Liver (tissue), 9 donors: ENCODE measurements around the gene G6PC1. TPM values are rescaled to one million over a fixed set of nuclear protein-coding genes. Genes with fewer than 3 reads are reported as not detected.

Experiments used
- DNase-seq: peaks from one replicate; pipeline ENCODE4 v3.0.0-alpha.2; 2017; ENCODE audit warnings: low spot score
- H3K27ac ChIP-seq, 2 donors: one replicate each; pipeline ENCODE4 v1.7.0; 2013; ENCODE audit warnings: inconsistent platforms in 2 of 2, low read length in 2 of 2, control low read depth in 1 of 2, low read depth in 1 of 2, mild to moderate bottlenecking in 1 of 2
- H3K27me3 ChIP-seq, 4 donors: one replicate each; pipeline versions ENCODE4 v1.6.1 to v1.7.0; 2013; ENCODE audit warnings: low read length in 3 of 4, inconsistent platforms in 1 of 4, mild to moderate bottlenecking in 1 of 4, moderate library complexity in 1 of 4; ENCODE audit not compliant: control insufficient read depth in 4 of 4, insufficient read depth in 4 of 4
- H3K36me3 ChIP-seq, 4 donors: one replicate each; pipeline versions ENCODE4 v1.6.1 to v1.7.0; 2013; ENCODE audit warnings: low read length in 3 of 4, mild to moderate bottlenecking in 3 of 4, low read depth in 1 of 4, moderate library complexity in 1 of 4; ENCODE audit not compliant: control insufficient read depth in 4 of 4, insufficient read depth in 3 of 4
- H3K4me1 ChIP-seq, 4 donors: one replicate each; pipeline versions ENCODE4 v1.6.1 to v1.7.0; 2013; ENCODE audit warnings: low read length in 3 of 4, mild to moderate bottlenecking in 3 of 4, moderate library complexity in 1 of 4; ENCODE audit not compliant: control insufficient read depth in 4 of 4, insufficient read depth in 4 of 4
- H3K4me3 ChIP-seq, 3 donors: one replicate each; pipeline versions ENCODE4 v1.6.1 to v1.7.0; 2013; ENCODE audit warnings: low read length in 3 of 3, control low read depth in 1 of 3, low read depth in 1 of 3, mild to moderate bottlenecking in 1 of 3
- H3K9ac ChIP-seq, 2 donors: one replicate each; pipeline ENCODE4 v1.7.0; 2013; ENCODE audit warnings: low read length in 2 of 2, mild to moderate bottlenecking in 2 of 2, moderate library complexity in 2 of 2, control low read depth in 1 of 2, low read depth in 1 of 2
- H3K9me3 ChIP-seq, 4 donors: one replicate each; pipeline versions ENCODE4 v1.6.1 to v1.7.0; 2013; ENCODE audit warnings: low read length in 3 of 4; ENCODE audit not compliant: control insufficient read depth in 4 of 4
- CTCF ChIP-seq: fragments of 150-350 bp; IDR thresholded peaks from 2 replicates; pipeline ENCODE4 v1.5.1; 2017; ENCODE audit warnings: improper control_type of control experiment, low read depth, low read length; ENCODE audit not compliant: missing input control
- EGR1 ChIP-seq, 2 donors: IDR thresholded peaks; 2 replicates each; pipeline ENCODE4 v1.6.1; 2016 to 2018; ENCODE audit warnings: antibody characterized with exemption in 2 of 2, low read depth in 2 of 2
- FOXA1 ChIP-seq: IDR thresholded peaks from 2 replicates; pipeline ENCODE4 v1.6.1; 2016; ENCODE audit warnings: antibody characterized with exemption
- FOXA2 ChIP-seq: IDR thresholded peaks from 2 replicates; pipeline ENCODE4 v1.6.1; 2016; ENCODE audit warnings: antibody characterized with exemption
- GABPA ChIP-seq, 2 donors: IDR thresholded peaks in 1 of 2; conservative IDR thresholded peaks in 1 of 2; 2 replicates each; pipeline ENCODE4 v1.6.1; 2016; ENCODE audit warnings: antibody characterized with exemption in 2 of 2, mild to moderate bottlenecking in 1 of 2, moderate library complexity in 1 of 2
- HNF4A ChIP-seq, 2 donors: conservative IDR thresholded peaks; 2 replicates each; pipeline ENCODE4 v1.6.1; 2016; ENCODE audit warnings: antibody characterized with exemption in 2 of 2, mild to moderate bottlenecking in 2 of 2
- HNF4G ChIP-seq: IDR thresholded peaks from 2 replicates; pipeline ENCODE4 v1.6.1; 2016; ENCODE audit warnings: antibody characterized with exemption
- JUND ChIP-seq, 2 donors: IDR thresholded peaks; 2 replicates each; pipeline ENCODE4 v1.6.1; 2016; ENCODE audit warnings: antibody characterized with exemption in 2 of 2
- MAX ChIP-seq: IDR thresholded peaks from 2 replicates; pipeline ENCODE4 v1.6.1; 2016; ENCODE audit warnings: antibody characterized with exemption
- RAD21 ChIP-seq, 2 donors: IDR thresholded peaks; 2 replicates each; pipeline ENCODE4 v1.6.1; 2016; ENCODE audit warnings: antibody characterized with exemption in 2 of 2, mild to moderate bottlenecking in 2 of 2
- REST ChIP-seq: IDR thresholded peaks from 2 replicates; pipeline ENCODE4 v1.6.1; 2016; ENCODE audit warnings: antibody characterized with exemption, mild to moderate bottlenecking
- RXRA ChIP-seq, 2 donors: IDR thresholded peaks; 2 replicates each; pipeline ENCODE4 v1.6.1; 2017 to 2018; ENCODE audit warnings: antibody characterized with exemption in 2 of 2, mild to moderate bottlenecking in 1 of 2
- SP1 ChIP-seq: IDR thresholded peaks from 2 replicates; pipeline ENCODE4 v1.6.1; 2018; ENCODE audit warnings: antibody characterized with exemption, mild to moderate bottlenecking
- TAF1 ChIP-seq: conservative IDR thresholded peaks from 2 replicates; pipeline ENCODE4 v1.6.1; 2016; ENCODE audit warnings: antibody characterized with exemption, mild to moderate bottlenecking
- YY1 ChIP-seq: IDR thresholded peaks from 2 replicates; pipeline ENCODE4 v1.6.1; 2016; ENCODE audit warnings: antibody characterized with exemption, mild to moderate bottlenecking
- ZBTB33 ChIP-seq: IDR thresholded peaks from 2 replicates; pipeline ENCODE4 v1.6.1; 2016; ENCODE audit warnings: antibody characterized with exemption
- WGBS: extraction: QIAGEN DNeasy Blood & Tissue Kit; methylation state at CpG from one replicate; pipeline ENCODE4 v1.1.7; 2013; 5-methylcytosine and 5-hydroxymethylcytosine counted together
- polyA plus RNA-seq, 2 donors: library from polyadenylated mRNA; stranded (reverse) in 1 of 2; unstranded in 1 of 2; fragments of 200-250 nt in 1 of 2; fragments of >200 nt in 1 of 2; fragmentation: Nextera tagmentation in 1 of 2; extraction: Ambion mirVana in 1 of 2; gene quantifications; one replicate each; pipeline versions ENCODE4 v1.2.1 to v1.2.3, GENCODE V29; 2013 to 2015
- total RNA-seq, 2 donors: library from RNA; depleted of rRNA; stranded (reverse); fragments of >200 nt; gene quantifications; one replicate each; pipeline ENCODE4 v1.2.3, GENCODE V29; 2014
- donor health status: healthy.
- donor health status: healthy.
- donor health status: healthy.
- donor health status: healthy.
- donor health status: healthy.

Gene G6PC1
- total and polyA plus RNA-seq, 4 donors = 23.8 to 271 (median 114) TPM

DNA sequence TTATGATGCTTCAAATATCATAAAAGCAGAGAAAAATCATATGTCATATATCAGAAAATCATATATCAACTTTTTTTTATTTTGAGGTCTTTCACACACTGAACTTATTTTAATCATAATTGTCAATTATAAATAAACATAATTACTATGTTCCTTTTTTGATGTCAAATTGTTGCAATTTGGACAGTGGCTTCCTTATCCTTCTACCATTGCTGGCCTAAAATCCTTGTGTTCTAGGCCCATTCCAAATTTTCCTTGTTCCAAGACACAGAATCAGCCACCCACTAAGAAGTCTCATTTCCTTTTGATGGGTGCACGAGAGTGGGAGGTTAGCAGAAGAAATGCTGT, 28.9 kb downstream of the G6PC1 start:
- H3K27me3 ChIP-seq = no peaks in the 10 kb centered on the region

More for the DNA sequence above, 28.9 kb downstream of the G6PC1 start:
- H3K4me1 ChIP-seq = peaks cover 2 to 8% (median 7%) of the 10 kb centered on the region in 4 donors
- WGBS = 94% methylated on average over 1 of the region's 1 CpG
- H3K9me3 ChIP-seq = no peaks in the 10 kb centered on the region
- no peak overlapping the region for H3K9ac ChIP-seq
- H3K27ac ChIP-seq = no peak overlapping the region
- no peak overlapping the region for H3K4me3 ChIP-seq
- TF ChIP-seq MAX = no peak
- TF ChIP-seq RAD21 (IDR thresholded peaks at IDR 0.05) = no peak
- TF ChIP-seq HNF4A (conservative IDR thresholded peaks at IDR 0.05) = no peak
- no peak for TF ChIP-seq ZBTB33
- TF ChIP-seq SP1 = no peak
- no peak for TF ChIP-seq GABPA (IDR thresholded peaks at IDR 0.05 in 1 of 2, conservative IDR thresholded peaks at IDR 0.05 in 1 of 2)
- no peak for TF ChIP-seq YY1
- TF ChIP-seq HNF4G = no peak
- TF ChIP-seq TAF1 = no peak
- no peak for TF ChIP-seq RXRA (IDR thresholded peaks at IDR 0.05)
- TF ChIP-seq JUND (IDR thresholded peaks at IDR 0.05) = no peak
- TF ChIP-seq FOXA2 = no peak
- no peak for TF ChIP-seq REST
- no peak for TF ChIP-seq FOXA1
- no peak for TF ChIP-seq CTCF
- TF ChIP-seq EGR1 (IDR thresholded peaks at IDR 0.05; ENCODE audit: low read depth in 2 of 2) = no peak
- no peak for DNase-seq
- no peaks in the 10 kb centered on the region for H3K36me3 ChIP-seq
